Gastrocnemius medialis (tissue), 4 donors: ENCODE results near the gene POU3F1.

Source experiments
- CTCF ChIP-seq, 5 experiments: fragments of 450-650 bp in 3 of 5; fragments of 200-600 bp in 2 of 5; sonication (generic) in 2 of 5; IDR thresholded peaks in 4 of 5; conservative IDR thresholded peaks in 1 of 5; 1 replicate in 4 of 5; 2 replicates in 1 of 5; pipeline ENCODE4 v1.5.1; 2016 to 2019; ENCODE audit warnings: antibody characterized with exemption in 5 of 5, mild to moderate bottlenecking in 3 of 5, moderate library complexity in 3 of 5
- POLR2A ChIP-seq, 2 donors: fragments of 450-650 bp; IDR thresholded peaks; one replicate each; pipeline ENCODE4 v1.6.1; 2017; ENCODE audit warnings: antibody characterized with exemption in 2 of 2, mild to moderate bottlenecking in 2 of 2, moderate library complexity in 2 of 2

GRCh38 chr1:38062361-38063288 is 16.0 kb upstream of the POU3F1 start:
- TF ChIP-seq CTCF (IDR thresholded peaks at IDR 0.05 in 4 of 5, conservative IDR thresholded peaks at IDR 0.05 in 1 of 5) = no peak
- no peak for TF ChIP-seq POLR2A (IDR thresholded peaks at IDR 0.05)
